Keratinocyte (primary cell): ENCODE measurements around the gene MPV17L2. TPM values are rescaled to one million over a fixed set of nuclear protein-coding genes. Genes with fewer than 3 reads are reported as not detected.

Source experiments
- DNase-seq: peaks from one replicate; pipeline ENCODE4 v3.0.0-alpha.2; 2011; ENCODE audit warnings: low read depth, missing footprints, low spot score
- FAIRE-seq: peaks from 2 replicates; lab custom pipeline; 2011; peaks lifted over from hg19 to GRCh38; lab: Jason Lieb, UNC
- H2AFZ ChIP-seq: 2 replicates; pipeline ENCODE4 v1.6.0; 2012; ENCODE audit warnings: low read length, control low read depth, inconsistent platforms; ENCODE audit not compliant: control insufficient read depth
- H3K27ac ChIP-seq: 2 replicates; pipeline ENCODE4 v1.5.1; 2011; ENCODE audit warnings: low read length; ENCODE audit not compliant: control insufficient read depth, insufficient read depth
- H3K27me3 ChIP-seq: 3 replicates; pipeline ENCODE4 v1.6.0; 2011; ENCODE audit warnings: low read length; ENCODE audit not compliant: control insufficient read depth, insufficient read depth; ENCODE audit errors: extremely low read depth
- H3K36me3 ChIP-seq, 2 experiments: 2 replicates in 1 of 2; 3 replicates in 1 of 2; pipeline ENCODE4 v1.5.1; 2011; ENCODE audit warnings: low read length in 2 of 2, mild to moderate bottlenecking in 1 of 2; ENCODE audit not compliant: control insufficient read depth in 2 of 2, insufficient read depth in 2 of 2; ENCODE audit errors: extremely low read depth in 1 of 2
- H3K4me1 ChIP-seq: 3 replicates; pipeline ENCODE4 v1.5.1; 2011; ENCODE audit warnings: low read length; ENCODE audit not compliant: control insufficient read depth, insufficient read depth; ENCODE audit errors: extremely low read depth
- H3K4me2 ChIP-seq: 3 replicates; pipeline ENCODE4 v1.6.0; 2011; ENCODE audit warnings: low read depth, low read length; ENCODE audit not compliant: control insufficient read depth, insufficient read depth; ENCODE audit errors: extremely low read depth
- H3K4me3 ChIP-seq, 3 experiments: fragments of 200-600 bp in 1 of 3; sonication (generic) in 1 of 3; 2 replicates in 2 of 3; 3 replicates in 1 of 3; pipeline ENCODE4 v1.5.1; 2011 to 2016; ENCODE audit warnings: low read length in 3 of 3, mild to moderate bottlenecking in 3 of 3, control low read depth in 2 of 3, inconsistent platforms in 1 of 3, low read depth in 1 of 3, mixed read lengths in 1 of 3, mixed run types in 1 of 3, moderate library complexity in 1 of 3; ENCODE audit not compliant: control insufficient read depth in 2 of 3, insufficient read depth in 2 of 3; ENCODE audit errors: extremely low read depth in 1 of 3
- H3K79me2 ChIP-seq: 2 replicates; pipeline ENCODE4 v1.6.0; 2012; ENCODE audit warnings: low read length; ENCODE audit not compliant: control insufficient read depth, insufficient read depth
- H3K9ac ChIP-seq: 3 replicates; pipeline ENCODE4 v1.6.0; 2011; ENCODE audit warnings: low read length; ENCODE audit not compliant: control insufficient read depth, insufficient read depth; ENCODE audit errors: extremely low read depth
- H3K9me1 ChIP-seq: 3 replicates; pipeline ENCODE4 v1.6.0; 2011; ENCODE audit warnings: low read length; ENCODE audit not compliant: control insufficient read depth, insufficient read depth; ENCODE audit errors: extremely low read depth
- H3K9me3 ChIP-seq: 2 replicates; pipeline ENCODE4 v1.5.1; 2012; ENCODE audit warnings: low read depth, low read length; ENCODE audit not compliant: control insufficient read depth
- H4K20me1 ChIP-seq: 3 replicates; pipeline ENCODE4 v1.6.0; 2011; ENCODE audit warnings: low read length; ENCODE audit not compliant: control insufficient read depth, insufficient read depth; ENCODE audit errors: extremely low read depth
- CTCF ChIP-seq, 3 experiments: IDR thresholded peaks in 1 of 3; conservative IDR thresholded peaks in 1 of 3; optimal IDR thresholded peaks in 1 of 3; 2 replicates in 2 of 3; 3 replicates in 1 of 3; pipeline versions ENCODE3 to v1.5.1; 2011; ENCODE audit warnings: low read length in 3 of 3, mild to moderate bottlenecking in 3 of 3, moderate library complexity in 2 of 3, control low read depth in 1 of 3, inconsistent platforms in 1 of 3; ENCODE audit not compliant: insufficient read depth in 2 of 3; ENCODE audit errors: extremely low read depth in 1 of 3
- EZH2 ChIP-seq: IDR thresholded peaks from one replicate; pipeline ENCODE4 v1.6.1; 2012; ENCODE audit warnings: inconsistent platforms, mild to moderate bottlenecking, low read length, moderate library complexity
- dilution Hi-C: fragments of 300-500 bp; cut with MboI; formaldehyde crosslinking; loops from one replicate; pipeline ENCODE4 v1.7.0; 2020; ENCODE audit warnings: low sequenced_read_pairs; ENCODE audit not compliant: extremely low pct_ligation_motif_present
- polyA plus RNA-seq, 5 experiments: library from polyadenylated mRNA; depleted of rRNA in 3 of 5; stranded (reverse) in 3 of 5; stranded (forward) in 1 of 5; unstranded in 1 of 5; fragments of >200 nt; gene quantifications; 1 replicate in 1 of 5; 2 replicates in 3 of 5; 3 replicates in 1 of 5; pipeline versions ENCODE4 v1.2.1 to v1.2.3, GENCODE V29; 2011 to 2012; ENCODE audit warnings: missing spikeins in 2 of 5, low read depth in 1 of 5, low replicate concordance in 1 of 5

Gene MPV17L2
- polyA plus RNA-seq, 1 donor (not counting 4 experiments of a cell fraction or from before 2014, with no cell fraction given), result 26.3 TPM

GRCh38 chr19:18226956-18227780 is 34.1 kb downstream of the MPV17L2 start:
- no peak overlapping the region for H3K27ac ChIP-seq
- no peaks in the 10 kb centered on the region for H4K20me1 ChIP-seq
- peaks cover 7% of the 10 kb centered on the region for H3K4me1 ChIP-seq
- no peaks in the 10 kb centered on the region for H3K79me2 ChIP-seq
- no peak overlapping the region for H3K9ac ChIP-seq
- H3K36me3 ChIP-seq, result no peaks in the 10 kb centered on the region
- no peak for FAIRE-seq
- no peak overlapping the region for H3K4me2 ChIP-seq
- H3K27me3 ChIP-seq, result peaks cover 37% of the 10 kb centered on the region
- H3K9me3 ChIP-seq, result no peaks in the 10 kb centered on the region
- H3K4me3 ChIP-seq, result no peak overlapping the region
- dilution Hi-C loops, result no loop called here
- TF ChIP-seq CTCF (optimal IDR thresholded peaks at IDR 0.05 in 1 of 3, IDR thresholded peaks at IDR 0.05 in 1 of 3, conservative IDR thresholded peaks at IDR 0.05 in 1 of 3; ENCODE audit: extremely low read depth in 1 of 3, insufficient read depth in 2 of 3, low read length in 3 of 3) (no peak), EZH2 (no peak)
- H2AFZ ChIP-seq, result no peak overlapping the region
- no peaks in the 10 kb centered on the region for H3K9me1 ChIP-seq
- DNase-seq, result no peak

GRCh38 chr19:18227781-18228271 is 34.8 kb downstream of the MPV17L2 start:
- dilution Hi-C loops, result no loop called here
- no peak overlapping the region for H3K27ac ChIP-seq
- no peak overlapping the region for H3K9ac ChIP-seq
- no peaks in the 10 kb centered on the region for H3K9me3 ChIP-seq
- H4K20me1 ChIP-seq, result no peaks in the 10 kb centered on the region
- DNase-seq (no peak), FAIRE-seq (no peak)
- no peaks in the 10 kb centered on the region for H3K9me1 ChIP-seq
- H3K27me3 ChIP-seq, result peaks cover 41% of the 10 kb centered on the region
- no peak overlapping the region for H3K4me2 ChIP-seq
- no peak for TF ChIP-seq EZH2
- TF ChIP-seq CTCF (optimal IDR thresholded peaks at IDR 0.05 in 1 of 3, IDR thresholded peaks at IDR 0.05 in 1 of 3, conservative IDR thresholded peaks at IDR 0.05 in 1 of 3; ENCODE audit: extremely low read depth in 1 of 3, insufficient read depth in 2 of 3, low read length in 3 of 3), result no peak
- H3K4me1 ChIP-seq, result peaks cover 7% of the 10 kb centered on the region
- no peaks in the 10 kb centered on the region for H3K79me2 ChIP-seq
- no peaks in the 10 kb centered on the region for H3K36me3 ChIP-seq
- H3K4me3 ChIP-seq, result no peak overlapping the region
- H2AFZ ChIP-seq, result no peak overlapping the region
